Panc1 (cell line): ENCODE measurements around the gene AKAP5.

ENCODE experiments used
- CTCF ChIP-seq: fragments of 450-650 bp; IDR thresholded peaks from 2 replicates; pipeline ENCODE4 v1.5.1; 2017; ENCODE audit warnings: mild to moderate bottlenecking
- POLR2AphosphoS5 ChIP-seq: IDR thresholded peaks from 2 replicates; pipeline ENCODE4 v1.6.1; 2012; ENCODE audit warnings: mild to moderate bottlenecking, low read depth, low read length, moderate library complexity
- REST ChIP-seq, 2 experiments: IDR thresholded peaks; 2 replicates each; pipeline ENCODE4 v1.6.1; 2011 to 2012; ENCODE audit warnings: low read depth in 2 of 2, control low read depth in 1 of 2, low read length in 1 of 2, mild to moderate bottlenecking in 1 of 2, moderate library complexity in 1 of 2; ENCODE audit not compliant: insufficient read depth in 1 of 2
- SIN3A ChIP-seq: IDR thresholded peaks from 2 replicates; pipeline ENCODE4 v1.6.1; 2012; ENCODE audit warnings: low read depth, mild to moderate bottlenecking, low read length, moderate library complexity, borderline replicate concordance; ENCODE audit not compliant: insufficient read depth
- TCF7L2 ChIP-seq: IDR thresholded peaks from 2 replicates; pipeline ENCODE4 v1.6.1; 2011; ENCODE audit warnings: mild to moderate bottlenecking, low read depth, low read length, inconsistent platforms

- TF ChIP-seq CTCF (no peak), POLR2AphosphoS5 (no peak), TCF7L2 (no peak), REST (IDR thresholded peaks at IDR 0.05; ENCODE audit: insufficient read depth in 1 of 2, low read depth in 2 of 2, low read length in 1 of 2) (no peak), SIN3A (no peak)
Measured at GRCh38 chr14:64493455-64493854, 28.2 kb downstream of the AKAP5 start.
